ENCODE results near the gene FANCL. TPM values are rescaled to one million over a fixed set of nuclear protein-coding genes. Genes with fewer than 3 reads are reported as not detected.

FANCL gene
- polyA plus RNA-seq, 2 of the 4 experiments (the other 2 are of a cell fraction), result 34.1 to 68.8 TPM

GRCh38 chr2:58241546-58241864 lies 380 bp upstream of the FANCL start:
- H3K4me2 ChIP-seq, result peak overlapping the region; percentile 94
- peak overlapping the region; percentile 88 for H3K4me3 ChIP-seq
- TF ChIP-seq NPAS2 (CRISPR knock-in tag; IDR thresholded peaks at IDR 0.05; ENCODE audit: borderline replicate concordance) (no peak), USF2 (IDR thresholded peaks at IDR 0.05) (no peak), ESRRA (IDR thresholded peaks at IDR 0.05; ENCODE audit: borderline replicate concordance, low read length) (no peak), BHLHE40 (IDR thresholded peaks at IDR 0.05; ENCODE audit: low read depth, low read length) (no peak), EP300 (IDR thresholded peaks at IDR 0.05) (no peak), E2F6 (IDR thresholded peaks at IDR 0.05; ENCODE audit: borderline replicate concordance, low read depth) (no peak), MAFK (IDR thresholded peaks at IDR 0.05; ENCODE audit: partially characterized antibody) (no peak), RFX5 (IDR thresholded peaks at IDR 0.05) (no peak), FOSL2 (IDR thresholded peaks at IDR 0.05) (no peak), FOSL2 (CRISPR knock-in tag; IDR thresholded peaks at IDR 0.05) (no peak), PBX3 (IDR thresholded peaks at IDR 0.05) (no peak), CBX8 (IDR thresholded peaks at IDR 0.05) (no peak), ATOH8 (CRISPR knock-in tag; IDR thresholded peaks at IDR 0.05; ENCODE audit: low read depth) (no peak)
- 25% methylated on average over 2 of the region's 2 CpGs for WGBS (ENCODE audit: missing lambda C conversion rate)
- no peaks in the 10 kb centered on the region for H3K9me3 ChIP-seq
- peaks cover 24% of the 10 kb centered on the region; the same call in 2 of the 3 replicates for H3K4me1 ChIP-seq
- no peak for FAIRE-seq
- no peak for DNase-seq (ENCODE audit: low read depth in 1 of 2, low spot score in 1 of 2)
- H3K27ac ChIP-seq, result peak overlapping the region; percentile 96 to 97
- CTCF ChIA-PET, result interaction anchor here (0.9 to 1.0 kb wide), 2 partner anchors 207 to 336 kb away, joined by 3 read pairs; no protein-coding TSS in a partner anchor
- POLR2A ChIA-PET, result interaction anchor here (0.6 to 1.2 kb wide), 5 partner anchors 14 to 206 kb away, joined by 3 to 5 read pairs (median 3); partner anchors contain the start of gene VRK2
- no peak for ATAC-seq

GRCh38 chr2:58239243-58239925 lies 1.7 kb downstream of the FANCL start:
- ChIA-PET CTCF (no interaction called here), POLR2A (no interaction called here)
- ATAC-seq (no peak), DNase-seq (ENCODE audit: low read depth in 1 of 2, low spot score in 1 of 2) (no peak), FAIRE-seq (no peak)
- Histone ChIP-seq H3K9me3 (peaks cover 14% of the 10 kb centered on the region; the same call in 1 of the 3 replicates), H3K27ac (no peak overlapping the region), H3K4me2 (peak overlapping the region; percentile 94), H3K4me1 (peaks cover 24% of the 10 kb centered on the region; the same call in 2 of the 3 replicates), H3K4me3 (peak overlapping the region; percentile 88; the same call in 1 of the 3 replicates)
- 71% methylated on average over 3 of the region's 3 CpGs for WGBS (ENCODE audit: missing lambda C conversion rate)
- TF ChIP-seq HEYL (CRISPR knock-in tag; IDR thresholded peaks at IDR 0.05) (no peak), BHLHE40 (IDR thresholded peaks at IDR 0.05; ENCODE audit: low read depth, low read length) (no peak)

- Histone ChIP-seq H3K9me3 (peaks cover 14% of the 10 kb centered on the region; the same call in 1 of the 3 replicates), H3K4me2 (peak overlapping the region; percentile 94), H3K27ac (no peak overlapping the region), H3K4me3 (no peak overlapping the region), H3K4me1 (peaks cover 34% of the 10 kb centered on the region)
- TF ChIP-seq HMGXB4 (CRISPR knock-in tag; IDR thresholded peaks at IDR 0.05; ENCODE audit: borderline replicate concordance) (no peak), HOXA7 (CRISPR knock-in tag; IDR thresholded peaks at IDR 0.05) (no peak), PHF8 (IDR thresholded peaks at IDR 0.05; ENCODE audit: borderline replicate concordance, low read depth) (no peak), CTCF (IDR thresholded peaks at IDR 0.05) (no peak)
- ChIA-PET POLR2A (no interaction called here), CTCF (interaction anchor here (1.3 kb wide), 1 partner anchor 11 kb away, joined by 3 read pairs; no protein-coding TSS in a partner anchor)
- DNase-seq (ENCODE audit: low read depth in 1 of 2, low spot score in 1 of 2), result peak in 1 of 2 experiments; percentile 12
- ATAC-seq, result no peak
- FAIRE-seq, result no peak
Observed at GRCh38 chr2:58237741-58238140, 3.4 kb downstream of the FANCL start.

Data from A549 (cell line).